GF-D8 (cell line): ENCODE data around the gene SAT2.
A peak's percentile ranks its signal among the peaks of the same experiment; 100 is the strongest.
"Not testable (repeated sequence)": the region's sequence is repeated elsewhere in the genome, so short reads cannot be mapped to it uniquely, and the experiment has no call there.

Experiments
- DNase-seq: peaks from one replicate; lab custom pipeline; 2025; lab: John Stamatoyannopoulos, UW

Gene SAT2

GRCh38 chr17:7633093-7633492 is 5.5 kb upstream of the SAT2 start:
- DNase-seq = no peak

- no peak for DNase-seq
Observed at GRCh38 chr17:7632492-7632894, 4.9 kb upstream of the SAT2 start.

GRCh38 chr17:7631398-7632380 is 4.1 kb upstream of the SAT2 start:
- no peak for DNase-seq

- DNase-seq = no peak
Observed at GRCh38 chr17:7629939-7630571, 2.4 kb upstream of the SAT2 start, which contains the start of gene SHBG. Gene SHBG, plus strand, starts transcription at chr17:7630135. Its CDS starts 38 bp downstream, at chr17:7630173.

GRCh38 chr17:7626956-7627249 is 718 bp downstream of the SAT2 start:
- no peak for DNase-seq

GRCh38 chr17:7626307-7626706 is 1.3 kb downstream of the SAT2 start:
- DNase-seq = no peak

GRCh38 chr17:7625749-7626148 is 1.9 kb downstream of the SAT2 start:
- not testable (repeated sequence) for DNase-seq

GRCh38 chr17:7623661-7624060 is 4.0 kb downstream of the SAT2 start:
- DNase-seq = no peak

GRCh38 chr17:7620835-7621234 is 6.8 kb downstream of the SAT2 start:
- DNase-seq = no peak

GRCh38 chr17:7618608-7619007 is 9.0 kb downstream of the SAT2 start:
- no peak for DNase-seq

GRCh38 chr17:7615265-7615747 is 12.3 kb downstream of the SAT2 start:
- DNase-seq = no peak

GRCh38 chr17:7614425-7615264 is 13.0 kb downstream of the SAT2 start, which contains the start of gene FXR2:
Gene FXR2, minus strand, starts transcription at chr17:7614897. Its CDS starts 365 bp downstream, at chr17:7614532.
- peak; percentile 98 for DNase-seq

GRCh38 chr17:7613769-7614424 is 13.7 kb downstream of the SAT2 start:
- DNase-seq = no peak

GRCh38 chr17:7612294-7612640 is 15.4 kb downstream of the SAT2 start:
- no peak for DNase-seq

GRCh38 chr17:7611635-7612293 is 15.9 kb downstream of the SAT2 start:
- DNase-seq = no peak

- DNase-seq = no peak
Observed at GRCh38 chr17:7610641-7611040, 17.0 kb downstream of the SAT2 start.

GRCh38 chr17:7606280-7606679 is 21.3 kb downstream of the SAT2 start:
- DNase-seq = no peak

- not testable (repeated sequence) for DNase-seq
Observed at GRCh38 chr17:7597561-7597960, 30.1 kb downstream of the SAT2 start.

- no peak for DNase-seq
Observed at GRCh38 chr17:7593296-7593695, 34.3 kb downstream of the SAT2 start.

GRCh38 chr17:7592422-7593021 is 35.1 kb downstream of the SAT2 start:
- no peak for DNase-seq

- no peak for DNase-seq
Observed at GRCh38 chr17:7591596-7591995, 36.0 kb downstream of the SAT2 start.
